ENCODE results near the gene MAN1A2.

GRCh38 chr1:117320515-117320914, 46.7 kb upstream of the MAN1A2 start:
- TF ChIP-seq CTCF (IDR thresholded peaks at IDR 0.05) (no peak), POLR2A (IDR thresholded peaks at IDR 0.05) (no peak)

Data from uterus (tissue), 2 donors.